Small intestine (tissue), 7 donors: ENCODE measurements around the gene ATF7IP2. TPM values are rescaled to one million over a fixed set of nuclear protein-coding genes. Genes with fewer than 3 reads are reported as not detected.
"Not testable (repeated sequence)": the region's sequence is repeated elsewhere in the genome, so short reads cannot be mapped to it uniquely, and the experiment has no call there.

Experiments
- DNase-seq, 2 donors: peaks; one replicate each; pipeline versions ENCODE4 v3.0.0 to v3.0.0-alpha.2; 2013
- FAIRE-seq: peaks from 2 replicates; lab custom pipeline; 2012; peaks lifted over from hg19 to GRCh38; lab: Jason Lieb, UNC
- H3K27ac ChIP-seq, 3 donors: one replicate each; pipeline ENCODE4 v1.5.1; 2013; ENCODE audit warnings: low read length in 2 of 3, mild to moderate bottlenecking in 2 of 3, control low read depth in 1 of 3, inconsistent platforms in 1 of 3, low read depth in 1 of 3, moderate library complexity in 1 of 3
- H3K27me3 ChIP-seq, 3 donors: one replicate each; pipeline ENCODE4 v1.6.1; 2013; ENCODE audit warnings: low read length in 3 of 3, inconsistent platforms in 1 of 3; ENCODE audit not compliant: control insufficient read depth in 3 of 3, insufficient read depth in 3 of 3
- H3K36me3 ChIP-seq, 3 donors: one replicate each; pipeline ENCODE4 v1.6.1; 2013; ENCODE audit warnings: low read length in 3 of 3, inconsistent platforms in 1 of 3, low read depth in 1 of 3, mild to moderate bottlenecking in 1 of 3, moderate library complexity in 1 of 3; ENCODE audit not compliant: control insufficient read depth in 3 of 3, insufficient read depth in 2 of 3
- H3K4me1 ChIP-seq, 3 donors: one replicate each; pipeline ENCODE4 v1.6.1; 2013; ENCODE audit warnings: low read length in 2 of 3, inconsistent platforms in 1 of 3, low read depth in 1 of 3, mild to moderate bottlenecking in 1 of 3, moderate library complexity in 1 of 3; ENCODE audit not compliant: control insufficient read depth in 3 of 3, insufficient read depth in 2 of 3
- H3K4me3 ChIP-seq, 3 donors: one replicate each; pipeline ENCODE4 v1.5.1; 2013; ENCODE audit warnings: low read length in 3 of 3, control low read depth in 1 of 3, inconsistent platforms in 1 of 3, low read depth in 1 of 3, mild to moderate bottlenecking in 1 of 3, moderate library complexity in 1 of 3
- H3K9me3 ChIP-seq, 2 donors: one replicate each; pipeline ENCODE4 v1.6.1; 2013; ENCODE audit warnings: low read depth in 1 of 2, low read length in 1 of 2; ENCODE audit not compliant: control insufficient read depth in 2 of 2, insufficient read depth in 1 of 2
- WGBS, 3 donors: extraction: QIAGEN DNeasy Blood & Tissue Kit; methylation state at CpG; one replicate each; pipeline ENCODE4 v1.1.7; 2013; 5-methylcytosine and 5-hydroxymethylcytosine counted together
- polyA plus RNA-seq, 4 donors: library from polyadenylated mRNA; stranded (reverse) in 3 of 4; unstranded in 1 of 4; fragments of 200-250 nt in 3 of 4; fragments of 120-200 nt in 1 of 4; gene quantifications; one replicate each; pipeline versions ENCODE4 v1.2.1 to v1.2.3, GENCODE V29; 2013
- donor health status: healthy with polysubstance abuse.
- donor health status: control.
- donor health status: control.
- donor health status: Bipolar disorder and iron deficiency.
- donor health status: healthy.

ATF7IP2 gene
- polyA plus RNA-seq, 4 donors, result 9.6 to 58.2 (median 23.7) TPM

GRCh38 chr16:10500582-10500981, 114.7 kb downstream of the ATF7IP2 start:
- 93 to 98% (median 97%) methylated on average over 3 of the region's 3 CpGs for WGBS, 3 donors
- Histone ChIP-seq H3K9me3 (no peaks in the 10 kb centered on the region), H3K27ac (no peak overlapping the region), H3K27me3 (no peaks in the 10 kb centered on the region), H3K4me3 (no peak overlapping the region), H3K36me3 (no peaks in the 10 kb centered on the region), H3K4me1 (peaks cover 0 to 3% (median 0%) of the 10 kb centered on the region in 3 donors)
- no peak for DNase-seq
- FAIRE-seq, result no peak

- FAIRE-seq (no peak), DNase-seq (peak in 1 of 2 donors; percentile 39)
- Histone ChIP-seq H3K4me3 (no peak overlapping the region), H3K9me3 (no peaks in the 10 kb centered on the region), H3K27ac (no peak overlapping the region), H3K36me3 (no peaks in the 10 kb centered on the region), H3K27me3 (no peaks in the 10 kb centered on the region), H3K4me1 (peaks cover 0 to 3% (median 0%) of the 10 kb centered on the region in 3 donors)
- 75 to 91% (median 91%) methylated on average over 2 of the region's 2 CpGs for WGBS, 3 donors
Measured at GRCh38 chr16:10501016-10501607, 115.3 kb downstream of the ATF7IP2 start.

GRCh38 chr16:10502776-10503175, 116.9 kb downstream of the ATF7IP2 start:
- 88 to 96% (median 89%) methylated on average over 6 of the region's 6 CpGs for WGBS, 3 donors
- Histone ChIP-seq H3K27me3 (no peaks in the 10 kb centered on the region), H3K4me1 (peaks cover 0 to 3% (median 0%) of the 10 kb centered on the region in 3 donors), H3K27ac (no peak overlapping the region), H3K36me3 (no peaks in the 10 kb centered on the region), H3K9me3 (no peaks in the 10 kb centered on the region), H3K4me3 (no peak overlapping the region)
- DNase-seq (no peak), FAIRE-seq (no peak)

- Histone ChIP-seq H3K9me3 (no peaks in the 10 kb centered on the region), H3K4me1 (peaks cover 0 to 3% (median 0%) of the 10 kb centered on the region in 3 donors), H3K4me3 (no peak overlapping the region), H3K27ac (no peak overlapping the region), H3K27me3 (no peaks in the 10 kb centered on the region), H3K36me3 (no peaks in the 10 kb centered on the region)
- 16 to 56% (median 42%) methylated on average over 2 of the region's 2 CpGs for WGBS, 3 donors
- DNase-seq (peak; percentile 29 to 58), FAIRE-seq (no peak)
Measured at GRCh38 chr16:10504404-10504885, 118.6 kb downstream of the ATF7IP2 start.

GRCh38 chr16:10505286-10505685, 119.4 kb downstream of the ATF7IP2 start:
- H3K4me1 ChIP-seq, H3K9me3 ChIP-seq, H3K36me3 ChIP-seq, FAIRE-seq, H3K27ac ChIP-seq, H3K4me3 ChIP-seq, H3K27me3 ChIP-seq, DNase-seq: not testable (repeated sequence)
- 75 to 82% (median 77%) methylated on average over 3 of the region's 3 CpGs for WGBS, 3 donors

- peaks cover 0 to 3% (median 0%) of the 10 kb centered on the region in 3 donors for H3K4me1 ChIP-seq
- H3K4me3 ChIP-seq, result no peak overlapping the region
- FAIRE-seq, result no peak
- no peaks in the 10 kb centered on the region for H3K27me3 ChIP-seq
- H3K27ac ChIP-seq, result no peak overlapping the region
- WGBS, 3 donors, result 20 to 24% (median 22%) methylated on average over 6 of the region's 6 CpGs
- no peaks in the 10 kb centered on the region for H3K36me3 ChIP-seq
- no peaks in the 10 kb centered on the region for H3K9me3 ChIP-seq
- peak; percentile 84 to 92 for DNase-seq
Measured at GRCh38 chr16:10509534-10510025, 123.7 kb downstream of the ATF7IP2 start.

GRCh38 chr16:10510279-10510678, 124.4 kb downstream of the ATF7IP2 start:
- FAIRE-seq (no peak), DNase-seq (no peak)
- no peak overlapping the region for H3K27ac ChIP-seq
- no peaks in the 10 kb centered on the region for H3K36me3 ChIP-seq
- no peaks in the 10 kb centered on the region for H3K9me3 ChIP-seq
- H3K4me3 ChIP-seq, result no peak overlapping the region
- H3K27me3 ChIP-seq, result no peaks in the 10 kb centered on the region
- H3K4me1 ChIP-seq, result peaks cover 0 to 3% (median 0%) of the 10 kb centered on the region in 3 donors
- WGBS, 3 donors, result 56 to 68% (median 58%) methylated on average over 2 of the region's 2 CpGs

- Histone ChIP-seq H3K4me1 (peaks cover 0 to 3% (median 0%) of the 10 kb centered on the region in 3 donors), H3K36me3 (no peaks in the 10 kb centered on the region), H3K27ac (no peak overlapping the region), H3K27me3 (no peaks in the 10 kb centered on the region), H3K9me3 (no peaks in the 10 kb centered on the region), H3K4me3 (no peak overlapping the region)
- DNase-seq (no peak), FAIRE-seq (no peak)
- WGBS, 3 donors, result 82 to 100% (median 95%) methylated on average over 1 of the region's 1 CpG
Measured at GRCh38 chr16:10511829-10512228, 126.0 kb downstream of the ATF7IP2 start.
